HepG2 (cell line): Measurements from ENCODE around the gene ZACN. TPM values are rescaled to one million over a fixed set of nuclear protein-coding genes. Genes with fewer than 3 reads are reported as not detected.
A peak's percentile ranks its signal among the peaks of the same experiment; 100 is the strongest.

Experiments
- ATAC-seq: fragments of 200-7000 bp; cut with Tn5 transposase; 3 replicates; pipeline ENCODE4 v1.9.1; 2020; ENCODE audit warnings: mild to moderate bottlenecking, moderate library complexity
- BruUV-seq: library from RNA; stranded (reverse); fragments of 400-500 nt; replicated peaks from 2 replicates; lab custom pipeline; 2021; lab: Mats Ljungman, UMichigan
- CTCF ChIA-PET: fragments of 300-600 bp; formaldehyde crosslinking; extraction: SDS; loops from one replicate; lab custom pipeline; 2021; ENCODE audit warnings: low total read pairs, inconsistent platforms, low intra/inter-chr PET ratio; lab: Yijun Ruan, JAX
- POLR2A ChIA-PET: fragments of 350-600 bp; sonication (Branson Sonifier 250); formaldehyde crosslinking; loops from one replicate; lab custom pipeline; 2020; ENCODE audit warnings: antibody characterized with exemption, inconsistent platforms; lab: Yijun Ruan, JAX
- DNase-seq: peaks from one replicate; pipeline ENCODE4 v3.0.0-alpha.2; 2015; ENCODE audit warnings: low spot score
- FAIRE-seq: peaks from 3 replicates; lab custom pipeline; 2011; peaks lifted over from hg19 to GRCh38; lab: Jason Lieb, UNC
- H2AFZ ChIP-seq: one replicate; pipeline ENCODE4 v1.6.1; 2011; ENCODE audit warnings: low read length, inconsistent platforms
- H3K27ac ChIP-seq: fragments of 300-600 bp; 3 replicates; pipeline ENCODE4 v1.8.0; 2011; ENCODE audit warnings: mixed run types, mild to moderate bottlenecking, mixed read lengths, low read length, inconsistent platforms; ENCODE audit not compliant: insufficient read depth; ENCODE audit errors: extremely low read length
- H3K27me3 ChIP-seq, 2 experiments: fragments of 200-600 bp in 1 of 2; 2 replicates in 1 of 2; 3 replicates in 1 of 2; pipeline versions ENCODE4 v1.6.0 to v1.8.0; 2011; ENCODE audit warnings: low read length in 2 of 2, mild to moderate bottlenecking in 2 of 2, moderate library complexity in 2 of 2, inconsistent platforms in 1 of 2; ENCODE audit not compliant: insufficient read depth in 2 of 2, control insufficient read depth in 1 of 2
- H3K36me3 ChIP-seq, 2 experiments: fragments of 200-600 bp in 1 of 2; replicated peaks in 1 of 2; 2 replicates in 1 of 2; 3 replicates in 1 of 2; pipeline versions ENCODE4 v1.5.1 to v1.8.0; 2011; ENCODE audit warnings: low read length in 2 of 2, inconsistent platforms in 1 of 2; ENCODE audit not compliant: insufficient read depth in 2 of 2, control insufficient read depth in 1 of 2
- H3K4me1 ChIP-seq: 2 replicates; pipeline ENCODE4 v1.5.1; 2012; ENCODE audit warnings: low read length, inconsistent platforms; ENCODE audit not compliant: insufficient read depth
- H3K4me2 ChIP-seq: 2 replicates; pipeline ENCODE4 v1.6.0; 2011; ENCODE audit warnings: low read depth, low read length, inconsistent platforms
- H3K4me3 ChIP-seq, 3 experiments: fragments of 200-600 bp in 1 of 3; sonication (generic), shearing (Covaris generic) in 1 of 3; replicated peaks in 1 of 3; 2 replicates each; pipeline ENCODE4 v1.5.1; 2011 to 2016; ENCODE audit warnings: low read length in 3 of 3, inconsistent platforms in 2 of 3, low read depth in 2 of 3, mild to moderate bottlenecking in 2 of 3, control low read depth in 1 of 3, mixed read lengths in 1 of 3; ENCODE audit not compliant: insufficient read depth in 1 of 3
- H3K79me2 ChIP-seq: one replicate; pipeline ENCODE4 v1.6.1; 2011; ENCODE audit warnings: low read length, inconsistent platforms; ENCODE audit not compliant: insufficient read depth
- H3K9ac ChIP-seq: 2 replicates; pipeline ENCODE4 v1.6.0; 2011; ENCODE audit warnings: mild to moderate bottlenecking, low read depth, low read length, inconsistent platforms; ENCODE audit not compliant: insufficient read depth
- H3K9me3 ChIP-seq: 2 replicates; pipeline ENCODE4 v1.5.1; 2012; ENCODE audit warnings: mild to moderate bottlenecking, low read length
- H4K20me1 ChIP-seq: 2 replicates; pipeline ENCODE4 v1.6.0; 2011; ENCODE audit warnings: inconsistent platforms, mild to moderate bottlenecking, low read length, moderate library complexity; ENCODE audit not compliant: insufficient read depth
- DDIT3 ChIP-seq: sonication (generic); formaldehyde crosslinking; IDR thresholded peaks from 2 replicates; pipeline ENCODE4 v1.4.0; 2020; ENCODE audit warnings: mild to moderate bottlenecking, missing genetic modification reagents
- JUNB ChIP-seq: sonication (generic); formaldehyde crosslinking; IDR thresholded peaks from 2 replicates; pipeline ENCODE4 v1.8.0; 2022; ENCODE audit warnings: missing genetic modification reagents, mild to moderate bottlenecking, borderline replicate concordance
- KLF9 ChIP-seq: IDR thresholded peaks from 2 replicates; pipeline ENCODE4 v1.6.1; 2016; ENCODE audit warnings: low read depth
- RBFOX2 ChIP-seq: fragments of 200-400 bp; formaldehyde crosslinking; IDR thresholded peaks from 2 replicates; pipeline ENCODE4 v1.6.1; 2017; ENCODE audit warnings: low read depth, mild to moderate bottlenecking, low read length
- SMAD1 ChIP-seq: sonication (generic); formaldehyde crosslinking; IDR thresholded peaks from 2 replicates; pipeline ENCODE4 v1.4.0; 2020; ENCODE audit warnings: missing genetic modification reagents, low read depth, mild to moderate bottlenecking, borderline replicate concordance
- ZFP82 ChIP-seq: sonication (generic); formaldehyde crosslinking; IDR thresholded peaks from 2 replicates; pipeline ENCODE4 v1.5.1; 2020; ENCODE audit warnings: mild to moderate bottlenecking, missing genetic modification reagents, borderline replicate concordance
- ZNF282 ChIP-seq: fragments of 450-650 bp; IDR thresholded peaks from 2 replicates; pipeline ENCODE4 v1.6.1; 2018; ENCODE audit not compliant: partially characterized antibody
- ZNF350 ChIP-seq: sonication (generic); formaldehyde crosslinking; IDR thresholded peaks from 2 replicates; pipeline ENCODE4 v1.4.0; 2020; ENCODE audit warnings: mild to moderate bottlenecking, low read depth, missing genetic modification reagents, borderline replicate concordance
- ZNF382 ChIP-seq: sonication (generic); formaldehyde crosslinking; IDR thresholded peaks from 2 replicates; pipeline ENCODE4 v1.5.0; 2020; ENCODE audit warnings: missing genetic modification reagents, mild to moderate bottlenecking, borderline replicate concordance
- ZNF768 ChIP-seq: sonication (generic); formaldehyde crosslinking; IDR thresholded peaks from 2 replicates; pipeline ENCODE4 v1.4.0; 2020; ENCODE audit warnings: missing genetic modification reagents
- WGBS: methylation state at CpG from one replicate; pipeline ENCODE4 v1.1.6; 2017; ENCODE audit warnings: low lambda C conversion rate; 5-methylcytosine and 5-hydroxymethylcytosine counted together
- in situ Hi-C: cut with HindIII; loops from 2 replicates; pipeline ENCODE4 v1.10.0; 2017; ENCODE audit warnings: low pct_unique_long_range_greater_than_20kb; ENCODE audit not compliant: extremely low pct_ligation_motif_present
- intact Hi-C: fragments of 100-400 bp; cut with micrococcal nuclease; formaldehyde crosslinking; loops from one replicate; pipeline ENCODE4 v1.10.0; 2022; ENCODE audit not compliant: unreplicated experiment
- polyA plus RNA-seq, 8 experiments: library from polyadenylated mRNA; depleted of rRNA in 3 of 8; stranded (reverse) in 7 of 8; unstranded in 1 of 8; fragments of >200 nt; fragmentation: Illumina TruSeq in 4 of 8; extraction: Trizol in 4 of 8; gene quantifications; 2 replicates each; pipeline versions ENCODE4 v1.2.1 to v1.2.3, GENCODE V29; 2011 to 2016; ENCODE audit warnings: low read depth in 4 of 8, missing spikeins in 1 of 8, mixed read lengths in 1 of 8; ENCODE audit not compliant: insufficient read depth in 1 of 8
- total RNA-seq, 5 experiments: library from RNA; depleted of rRNA; stranded (reverse); fragments of >200 nt; fragmentation: Illumina TruSeq; extraction: Trizol; gene quantifications; 2 replicates each; pipeline ENCODE4 v1.2.3, GENCODE V29; 2016; ENCODE audit warnings: low read depth in 1 of 5
- TF ChIP-seq, protein P1 (sequence below): sonication (generic); formaldehyde crosslinking; IDR thresholded peaks from 2 replicates; pipeline ENCODE4 v1.4.0; 2020; ENCODE audit warnings: missing genetic modification reagents

ZACN gene
- total and polyA plus RNA-seq, 2 of the 13 experiments (the other 11 are each of a cell fraction or from before 2014, with no cell fraction given), result 0.11 to 0.15 TPM

- Histone ChIP-seq H4K20me1 (0 out of 2 replicates have a peak, but pooled peaks cover 8% of the 10 kb centered on the region), H3K4me3 (no peak overlapping the region), H3K79me2 (no peaks in the 10 kb centered on the region), H3K4me1 (peaks cover 13% of the 10 kb centered on the region), H3K9me3 (no peaks in the 10 kb centered on the region), H3K36me3 (peaks cover 38 to 45% of the 10 kb centered on the region in 2 experiments; a peak in 4 of 5 replicates), H2AFZ (no peak overlapping the region)
- FAIRE-seq (no peak), DNase-seq (no peak)
- ChIA-PET CTCF (no interaction called here), POLR2A (interaction anchor here (1.4 kb wide), 1 partner anchor 19 kb away, joined by 4 read pairs; the partner anchor contains the start of gene EXOC7)
- in situ Hi-C loops, result no loop called here
- intact Hi-C loops, result no loop called here
- no TSS peak for BruUV-seq
- 94% methylated on average over 15 of the region's 15 CpGs for WGBS
- TF ChIP-seq ZNF768 (no peak), RBFOX2 (0 out of 2 replicates have a peak, but pooled peaks have one; percentile 4), DDIT3 (CRISPR knock-in tag) (no peak)
- TF ChIP-seq, all 625 proteins: peak for 1
- Histone ChIP-seq H3K27ac (no peak overlapping the region), H3K27me3 (0 out of 5 replicates have a peak, but pooled peaks cover 0 to 5% of the 10 kb centered on the region in 2 experiments), H3K9ac (no peak overlapping the region), H3K4me2 (no peak overlapping the region)
- ATAC-seq, result no peak
These were observed 4.7 kb downstream of the ZACN start for GRCh38 chr17:76083536-76084182.

DNA sequence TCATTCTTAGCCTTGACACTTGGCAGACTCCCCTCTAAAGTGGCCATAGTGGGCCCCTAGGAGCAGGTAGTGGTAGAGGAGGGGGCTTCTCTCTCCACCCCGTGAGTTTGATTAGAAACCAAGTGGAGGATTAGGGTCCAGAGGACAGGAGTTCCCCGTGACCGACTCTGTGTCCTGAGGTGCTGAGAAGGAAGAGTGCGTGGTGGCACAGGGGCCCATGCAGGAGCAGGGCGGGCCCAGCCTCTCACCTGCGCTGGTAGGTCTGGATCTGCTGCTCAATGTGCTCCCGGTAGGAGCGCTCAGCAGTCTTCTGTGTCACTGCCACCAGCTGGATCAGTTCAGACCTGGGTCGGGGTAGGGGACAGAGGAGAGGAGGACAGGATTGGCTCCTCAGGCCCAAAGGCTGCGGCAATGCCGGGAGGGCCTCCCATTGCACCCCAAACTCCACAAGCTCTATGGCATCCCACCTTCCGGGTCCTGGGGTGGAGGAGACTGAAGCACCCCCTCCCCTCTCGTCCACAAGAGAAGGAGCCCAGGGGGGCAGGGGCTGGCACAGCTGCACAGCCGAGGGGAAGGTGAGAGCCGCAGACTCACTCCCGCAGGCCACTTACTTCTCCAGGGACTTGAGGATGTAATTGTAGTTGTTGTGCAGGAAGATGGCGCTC lies 6.2 kb downstream of the ZACN start:
- no peaks in the 10 kb centered on the region for H3K79me2 ChIP-seq
- no peak for TF ChIP-seq JUNB (CRISPR knock-in tag)
- no peak for TF ChIP-seq ZNF382 (CRISPR knock-in tag)
- TF ChIP-seq ZFP82, result no peak
- no peak for TF ChIP-seq ZNF282
- no peak for TF ChIP-seq SMAD1 (CRISPR knock-in tag)
- TF ChIP-seq ZNF350 (CRISPR knock-in tag), result no peak
- TF ChIP-seq, protein P1, sequence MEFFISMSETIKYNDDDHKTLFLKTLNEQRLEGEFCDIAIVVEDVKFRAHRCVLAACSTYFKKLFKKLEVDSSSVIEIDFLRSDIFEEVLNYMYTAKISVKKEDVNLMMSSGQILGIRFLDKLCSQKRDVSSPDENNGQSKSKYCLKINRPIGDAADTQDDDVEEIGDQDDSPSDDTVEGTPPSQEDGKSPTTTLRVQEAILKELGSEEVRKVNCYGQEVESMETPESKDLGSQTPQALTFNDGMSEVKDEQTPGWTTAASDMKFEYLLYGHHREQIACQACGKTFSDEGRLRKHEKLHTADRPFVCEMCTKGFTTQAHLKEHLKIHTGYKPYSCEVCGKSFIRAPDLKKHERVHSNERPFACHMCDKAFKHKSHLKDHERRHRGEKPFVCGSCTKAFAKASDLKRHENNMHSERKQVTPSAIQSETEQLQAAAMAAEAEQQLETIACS (CRISPR knock-in tag), result no peak
- no peak for TF ChIP-seq KLF9 (CRISPR knock-in tag)
- BruUV-seq, result no TSS peak
- H3K9ac ChIP-seq, result no peak overlapping the region
- ATAC-seq (no peak), FAIRE-seq (no peak), DNase-seq (no peak)
- no peaks in the 10 kb centered on the region for H3K4me1 ChIP-seq
- in situ Hi-C loops, result no loop called here
- peaks cover 50 to 61% of the 10 kb centered on the region in 2 experiments; a peak in 4 of 5 replicates for H3K36me3 ChIP-seq
- POLR2A ChIA-PET, result no interaction called here
- H3K27ac ChIP-seq, result no peak overlapping the region
- no peak overlapping the region for H3K4me3 ChIP-seq
- intact Hi-C loops, result no loop called here
- no peak overlapping the region for H3K4me2 ChIP-seq
- CTCF ChIA-PET, result no interaction called here
- no peaks in the 10 kb centered on the region for H3K9me3 ChIP-seq
- no peaks in the 10 kb centered on the region for H3K27me3 ChIP-seq
- 0 out of 2 replicates have a peak, but pooled peaks cover 8% of the 10 kb centered on the region for H4K20me1 ChIP-seq
- no peak overlapping the region for H2AFZ ChIP-seq
- 92% methylated on average over 16 of the region's 17 CpGs for WGBS
